SU-DHL-6 (cell line): Measurements from ENCODE around the gene FAM200A.
A peak's percentile ranks its signal among the peaks of the same experiment; 100 is the strongest.
"Not testable (repeated sequence)": the region's sequence is repeated elsewhere in the genome, so short reads cannot be mapped to it uniquely, and the experiment has no call there.

Source experiments
- H2AFZ ChIP-seq: fragments of 200-600 bp; sonication (generic); 2 replicates; pipeline ENCODE4 v1.6.1; 2014; ENCODE audit warnings: low read depth, mild to moderate bottlenecking, moderate library complexity, mixed read lengths, antibody characterized with exemption, low read length; ENCODE audit not compliant: severe bottlenecking
- H3F3A ChIP-seq: fragments of 200-600 bp; shearing (Covaris generic); 2 replicates; pipeline ENCODE4 v1.6.0; 2016; ENCODE audit warnings: antibody characterized with exemption, mild to moderate bottlenecking; ENCODE audit not compliant: insufficient read depth
- H3K27ac ChIP-seq: fragments of 200-600 bp; sonication (generic); 2 replicates; pipeline ENCODE4 v1.5.1; 2016; ENCODE audit warnings: low read depth, mild to moderate bottlenecking, low read length, moderate library complexity, mixed read lengths
- H3K27me3 ChIP-seq: fragments of 200-600 bp; sonication (generic), shearing (Covaris generic); 2 replicates; pipeline ENCODE4 v1.6.0; 2014; ENCODE audit warnings: mild to moderate bottlenecking, low read length
- H3K36me3 ChIP-seq: fragments of 200-600 bp; sonication (generic); 2 replicates; pipeline ENCODE4 v1.6.1; 2014; ENCODE audit warnings: mild to moderate bottlenecking, low read length, mixed read lengths
- H3K4me2 ChIP-seq: fragments of 300-600, 200-600 bp; shearing (Covaris generic), sonication (generic); 2 replicates; pipeline ENCODE4 v1.6.0; 2014; ENCODE audit warnings: low read length, low read depth, mild to moderate bottlenecking; ENCODE audit not compliant: poor library complexity, severe bottlenecking
- H3K4me3 ChIP-seq: fragments of 200-600 bp; sonication (generic); 2 replicates; pipeline ENCODE4 v1.5.1; 2014; ENCODE audit warnings: antibody characterized with exemption, low read length, mild to moderate bottlenecking, mixed read lengths; ENCODE audit not compliant: insufficient read depth, poor library complexity, severe bottlenecking
- H3K79me2 ChIP-seq: fragments of 200-600 bp; sonication (generic); 2 replicates; pipeline ENCODE4 v1.6.1; 2014; ENCODE audit warnings: mild to moderate bottlenecking, low read length, moderate library complexity; ENCODE audit not compliant: insufficient read depth
- H3K9ac ChIP-seq: fragments of 200-600 bp; sonication (generic); 2 replicates; pipeline ENCODE4 v1.7.0; 2014; ENCODE audit warnings: mild to moderate bottlenecking, low read length
- H3K9me2 ChIP-seq: fragments of 200-600 bp; sonication (generic); replicated peaks from 2 replicates; pipeline ENCODE4 v1.6.1; 2014; ENCODE audit warnings: low read length; ENCODE audit not compliant: insufficient read depth
- H3K9me3 ChIP-seq: fragments of 200-600 bp; sonication (generic); 2 replicates; pipeline ENCODE4 v1.6.1; 2014; ENCODE audit warnings: low read length, mixed read lengths; ENCODE audit not compliant: insufficient read depth
- H4K20me1 ChIP-seq: fragments of 200-600 bp; sonication (generic); 2 replicates; pipeline ENCODE4 v1.6.1; 2014; ENCODE audit warnings: low read depth, mild to moderate bottlenecking, antibody characterized with exemption, low read length, moderate library complexity, mixed read lengths
- CTCF ChIP-seq: fragments of 200-600 bp; sonication (generic); IDR thresholded peaks from one replicate; pipeline ENCODE4 v1.5.1; 2017; ENCODE audit warnings: antibody characterized with exemption, mild to moderate bottlenecking, low read length, moderate library complexity; ENCODE audit not compliant: insufficient read depth, poor library complexity, severe bottlenecking
- EZH2phosphoT487 ChIP-seq: fragments of 200-600 bp; sonication (generic), shearing (Covaris generic); conservative IDR thresholded peaks from 2 replicates; pipeline ENCODE4 v1.6.1; 2018; ENCODE audit warnings: mild to moderate bottlenecking, antibody characterized with exemption, low read length, moderate library complexity, mixed read lengths

The FAM200A gene

GRCh38 chr7:99505324-99505662 is 46.6 kb downstream of the FAM200A start:
- Histone ChIP-seq H3K27me3 (no peaks in the 10 kb centered on the region), H3K36me3 (peaks cover 4% of the 10 kb centered on the region; the same call in 1 of the 2 replicates), H3K9me3 (no peaks in the 10 kb centered on the region), H4K20me1 (no peaks in the 10 kb centered on the region), H3K27ac (peak overlapping the region; percentile 66), H2AFZ (peak overlapping the region; percentile 83), H3F3A (peaks cover 18% of the 10 kb centered on the region), H3K4me3 (peak overlapping the region; percentile 79), H3K79me2 (peaks cover 46% of the 10 kb centered on the region), H3K4me2 (peak overlapping the region; percentile 85), H3K9me2 (no peaks in the 10 kb centered on the region), H3K9ac (peak overlapping the region; percentile 80)
- TF ChIP-seq CTCF (no peak), EZH2phosphoT487 (no peak)

- H3F3A ChIP-seq: peaks cover 18% of the 10 kb centered on the region
- TF ChIP-seq CTCF (no peak), EZH2phosphoT487 (no peak)
- H3K4me3 ChIP-seq: peak within 1 kb of the TSS; percentile 79
- no peaks in the 10 kb centered on the region for H4K20me1 ChIP-seq
- H2AFZ ChIP-seq: peak within 1 kb of the TSS; percentile 83
- peak within 1 kb of the TSS; percentile 66 for H3K27ac ChIP-seq
- H3K9me2 ChIP-seq: no peaks in the 10 kb centered on the region
- peak within 1 kb of the TSS; percentile 80 for H3K9ac ChIP-seq
- no peaks in the 10 kb centered on the region for H3K27me3 ChIP-seq
- H3K36me3 ChIP-seq: peaks cover 4% of the 10 kb centered on the region; the same call in 1 of the 2 replicates
- H3K9me3 ChIP-seq: no peaks in the 10 kb centered on the region
- peaks cover 48% of the 10 kb centered on the region for H3K79me2 ChIP-seq
- H3K4me2 ChIP-seq: peak within 1 kb of the TSS; percentile 85
Measured at GRCh38 chr7:99504603-99505323, 47.2 kb downstream of the FAM200A start, which contains the start of gene ZKSCAN5. Gene ZKSCAN5, plus strand, starts transcription at chr7:99504662. Its CDS starts 1,383 bp downstream, at chr7:99506045.

GRCh38 chr7:99504281-99504602 is 47.7 kb downstream of the FAM200A start:
- H3K4me2 ChIP-seq: peak overlapping the region; percentile 85
- peak overlapping the region; percentile 80 for H3K9ac ChIP-seq
- no peaks in the 10 kb centered on the region for H3K9me3 ChIP-seq
- H3K9me2 ChIP-seq: no peaks in the 10 kb centered on the region
- peaks cover 18% of the 10 kb centered on the region for H3F3A ChIP-seq
- H2AFZ ChIP-seq: peak overlapping the region; percentile 83
- no peaks in the 10 kb centered on the region for H4K20me1 ChIP-seq
- H3K27ac ChIP-seq: no peak overlapping the region; the same call in 1 of the 2 replicates
- no peak for TF ChIP-seq CTCF
- no peak for TF ChIP-seq EZH2phosphoT487
- H3K36me3 ChIP-seq: peaks cover 4% of the 10 kb centered on the region; the same call in 1 of the 2 replicates
- H3K79me2 ChIP-seq: peaks cover 50% of the 10 kb centered on the region
- H3K4me3 ChIP-seq: peak overlapping the region; percentile 79
- H3K27me3 ChIP-seq: no peaks in the 10 kb centered on the region

- not testable (repeated sequence) for H3K4me3 ChIP-seq, H3K9me2 ChIP-seq, H3K9me3 ChIP-seq, H3K27me3 ChIP-seq, H2AFZ ChIP-seq, H3K27ac ChIP-seq, H3K9ac ChIP-seq, H3K36me3 ChIP-seq, H4K20me1 ChIP-seq
- Histone ChIP-seq H3K4me2 (peak overlapping the region; percentile 89), H3F3A (peaks cover 32% of the 10 kb centered on the region), H3K79me2 (peaks cover 61% of the 10 kb centered on the region)
Measured at GRCh38 chr7:99501236-99501635, 50.7 kb downstream of the FAM200A start.
